GM12864 (cell line): ENCODE results near the gene ZDHHC8.

Experiments used
- DNase-seq: peaks from one replicate; pipeline ENCODE4 v3.0.0-alpha.2; 2011; ENCODE audit warnings: low read depth
- H3K4me3 ChIP-seq: 2 replicates; pipeline ENCODE4 v1.5.1; 2011; ENCODE audit warnings: mild to moderate bottlenecking, low read depth, low read length, control low read depth
- TF ChIP-seq, protein P1 (sequence below): IDR thresholded peaks from 2 replicates; pipeline ENCODE4 v1.5.1; 2011; ENCODE audit warnings: low read depth, mild to moderate bottlenecking, moderate library complexity, low read length, control low read depth, inconsistent platforms; ENCODE audit errors: missing control alignments

ZDHHC8 gene

GRCh38 chr22:20181884-20182236 lies 50.3 kb downstream of the ZDHHC8 start:
- TF ChIP-seq, protein P1, sequence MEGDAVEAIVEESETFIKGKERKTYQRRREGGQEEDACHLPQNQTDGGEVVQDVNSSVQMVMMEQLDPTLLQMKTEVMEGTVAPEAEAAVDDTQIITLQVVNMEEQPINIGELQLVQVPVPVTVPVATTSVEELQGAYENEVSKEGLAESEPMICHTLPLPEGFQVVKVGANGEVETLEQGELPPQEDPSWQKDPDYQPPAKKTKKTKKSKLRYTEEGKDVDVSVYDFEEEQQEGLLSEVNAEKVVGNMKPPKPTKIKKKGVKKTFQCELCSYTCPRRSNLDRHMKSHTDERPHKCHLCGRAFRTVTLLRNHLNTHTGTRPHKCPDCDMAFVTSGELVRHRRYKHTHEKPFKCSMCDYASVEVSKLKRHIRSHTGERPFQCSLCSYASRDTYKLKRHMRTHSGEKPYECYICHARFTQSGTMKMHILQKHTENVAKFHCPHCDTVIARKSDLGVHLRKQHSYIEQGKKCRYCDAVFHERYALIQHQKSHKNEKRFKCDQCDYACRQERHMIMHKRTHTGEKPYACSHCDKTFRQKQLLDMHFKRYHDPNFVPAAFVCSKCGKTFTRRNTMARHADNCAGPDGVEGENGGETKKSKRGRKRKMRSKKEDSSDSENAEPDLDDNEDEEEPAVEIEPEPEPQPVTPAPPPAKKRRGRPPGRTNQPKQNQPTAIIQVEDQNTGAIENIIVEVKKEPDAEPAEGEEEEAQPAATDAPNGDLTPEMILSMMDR: no peak
- no peak for DNase-seq
- no peak overlapping the region for H3K4me3 ChIP-seq

- TF ChIP-seq, protein P1: no peak
- no peak overlapping the region for H3K4me3 ChIP-seq
- DNase-seq: no peak
These were observed 50.8 kb downstream of the ZDHHC8 start for GRCh38 chr22:20182365-20182764.

- H3K4me3 ChIP-seq: no peak overlapping the region
- no peak for DNase-seq
- TF ChIP-seq, protein P1: no peak
These were observed 51.5 kb downstream of the ZDHHC8 start for GRCh38 chr22:20183101-20183500.

GRCh38 chr22:20183823-20184222 lies 52.2 kb downstream of the ZDHHC8 start:
- H3K4me3 ChIP-seq: no peak overlapping the region
- TF ChIP-seq, protein P1: no peak
- DNase-seq: no peak

DNA sequence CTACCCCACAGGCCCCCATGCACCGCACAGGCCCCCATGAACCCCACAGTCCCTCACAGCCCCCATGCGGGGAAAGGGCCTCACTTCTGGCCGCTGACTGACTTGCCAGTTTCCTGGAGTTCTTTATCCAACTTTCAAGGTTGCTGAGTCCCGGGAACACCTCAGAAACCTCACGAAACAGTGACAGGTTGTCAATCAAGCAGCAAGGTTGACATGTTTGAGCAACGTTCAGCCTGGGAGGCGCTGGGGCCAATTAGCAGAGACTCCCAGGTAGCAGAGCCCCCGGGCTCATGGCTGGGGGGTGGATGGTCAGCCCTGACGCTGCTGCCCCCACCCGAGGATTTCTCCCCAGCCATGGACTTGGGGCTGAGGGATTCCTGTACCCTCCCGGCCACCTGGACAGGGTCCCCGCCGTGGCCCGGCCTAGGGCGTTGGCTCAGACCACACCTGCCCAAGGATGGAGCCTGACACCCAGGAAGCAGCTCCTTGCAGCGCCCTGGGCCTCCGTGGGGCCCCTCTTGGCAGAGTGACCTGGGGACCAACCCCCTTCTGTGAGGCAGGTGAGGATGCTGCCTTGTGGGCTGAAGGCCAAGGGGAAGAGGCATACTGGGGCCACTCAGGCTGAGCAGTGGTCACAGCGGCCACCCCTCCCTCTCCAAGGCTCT lies 53.0 kb downstream of the ZDHHC8 start:
- TF ChIP-seq, protein P1: no peak
- no peak for DNase-seq
- no peak overlapping the region for H3K4me3 ChIP-seq

GRCh38 chr22:20185750-20186149 lies 54.1 kb downstream of the ZDHHC8 start:
- no peak for DNase-seq
- TF ChIP-seq, protein P1: no peak
- no peak overlapping the region for H3K4me3 ChIP-seq

GRCh38 chr22:20186183-20186870 lies 54.7 kb downstream of the ZDHHC8 start:
- TF ChIP-seq, protein P1: no peak
- DNase-seq: no peak
- H3K4me3 ChIP-seq: no peak overlapping the region
